ENCODE measurements around the gene SCRG1.

DNA sequence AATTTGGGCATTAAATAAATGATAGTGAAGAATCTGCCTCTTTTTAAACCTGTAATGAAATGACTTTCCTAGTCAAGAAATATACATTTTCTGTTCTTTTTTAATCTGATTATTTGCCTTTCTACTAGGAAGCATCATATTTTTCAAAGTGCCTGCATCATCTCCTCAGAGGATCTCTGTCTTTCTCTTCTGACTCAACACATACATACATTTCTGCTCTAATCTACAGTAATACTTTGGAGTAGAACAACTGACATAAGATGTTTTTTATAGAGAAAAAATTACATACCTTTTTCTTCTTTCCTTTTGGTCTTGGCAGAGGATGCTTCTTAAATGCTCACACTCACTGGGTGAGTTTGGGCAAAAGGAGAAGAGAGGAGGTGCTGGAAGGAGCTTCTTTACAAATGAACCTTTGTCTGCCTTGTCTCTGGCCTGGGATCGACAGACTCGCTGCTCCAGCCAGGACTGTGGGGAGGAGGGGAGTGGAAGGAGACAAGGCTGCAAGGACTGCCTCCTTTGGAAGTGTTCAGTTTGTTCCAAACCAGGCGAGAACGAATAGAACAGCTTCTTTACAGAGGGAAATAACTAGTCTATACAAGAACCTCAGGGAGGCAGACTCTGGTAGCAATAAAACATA, at the start of gene SCRG1:
- TF ChIP-seq POLR2A (IDR thresholded peaks at IDR 0.05) = no peak
- TF ChIP-seq CTCF (IDR thresholded peaks at IDR 0.05) = no peak
- no peak for TF ChIP-seq POLR2AphosphoS5 (IDR thresholded peaks at IDR 0.05)
